ENCODE measurements around the gene ALK.

- TF ChIP-seq CTCF (IDR thresholded peaks at IDR 0.05) (no peak), EZH2 (IDR thresholded peaks at IDR 0.05; ENCODE audit: borderline replicate concordance, insufficient read depth, low read depth, low read length, poor library complexity, severe bottlenecking) (no peak)
These were observed 519.4 kb downstream of the ALK start for GRCh38 chr2:29401994-29402393.
